Epithelial cell of esophagus (primary cell): ENCODE measurements around the gene ZBTB4.

ENCODE experiments used
- DNase-seq: peaks from one replicate; pipeline ENCODE4 v3.0.0; 2010; ENCODE audit warnings: low read depth
- H3K4me3 ChIP-seq: 2 replicates; pipeline ENCODE4 v1.5.1; 2011; ENCODE audit warnings: mild to moderate bottlenecking, low read length, control low read depth
- CTCF ChIP-seq: IDR thresholded peaks from 2 replicates; pipeline ENCODE4 v1.5.1; 2011; ENCODE audit warnings: low read depth, mild to moderate bottlenecking, low read length, control low read depth, inconsistent platforms; ENCODE audit not compliant: insufficient read depth; ENCODE audit errors: missing control alignments

ZBTB4 gene

GRCh38 chr17:7418472-7419152 is 60.8 kb downstream of the ZBTB4 start:
- H3K4me3 ChIP-seq: no peak overlapping the region
- TF ChIP-seq CTCF: no peak
- no peak for DNase-seq

GRCh38 chr17:7417056-7417655 is 62.3 kb downstream of the ZBTB4 start:
- DNase-seq: no peak
- TF ChIP-seq CTCF: no peak
- H3K4me3 ChIP-seq: no peak overlapping the region

DNA sequence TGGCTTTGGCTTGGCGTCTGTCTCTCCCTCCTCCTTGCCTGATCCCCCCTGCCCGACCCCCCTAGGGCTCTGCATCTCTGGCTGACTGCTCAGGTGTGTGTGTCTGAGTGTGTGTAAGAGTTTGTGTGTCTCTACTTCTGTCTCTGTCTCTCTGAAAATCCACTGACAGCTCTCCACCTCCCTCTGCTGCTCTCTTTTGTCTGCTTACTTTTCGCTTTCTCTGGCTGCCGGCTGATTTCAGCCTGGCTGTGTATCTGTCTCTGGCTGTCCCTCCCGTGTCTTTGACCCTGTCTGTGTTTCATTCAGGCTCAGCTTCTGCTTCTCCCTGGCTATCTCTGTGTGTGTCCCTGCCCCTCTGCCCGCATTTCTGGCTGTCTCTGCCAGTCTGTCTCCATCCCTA is 63.1 kb downstream of the ZBTB4 start:
- peak; percentile 23 for TF ChIP-seq CTCF
- H3K4me3 ChIP-seq: no peak overlapping the region

DNA sequence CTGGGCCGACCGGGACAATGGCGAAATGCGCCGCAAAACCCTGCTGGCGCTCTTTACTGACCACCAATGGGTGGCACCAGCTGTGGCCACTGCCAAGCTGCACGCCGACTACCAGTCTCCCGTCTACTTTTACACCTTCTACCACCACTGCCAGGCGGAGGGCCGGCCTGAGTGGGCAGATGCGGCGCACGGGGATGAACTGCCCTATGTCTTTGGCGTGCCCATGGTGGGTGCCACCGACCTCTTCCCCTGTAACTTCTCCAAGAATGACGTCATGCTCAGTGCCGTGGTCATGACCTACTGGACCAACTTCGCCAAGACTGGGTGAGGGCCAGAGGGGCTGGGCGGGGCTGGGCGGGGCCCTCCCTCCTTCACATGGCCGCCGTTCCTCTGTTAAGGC is 63.6 kb downstream of the ZBTB4 start:
- no peak overlapping the region for H3K4me3 ChIP-seq
- TF ChIP-seq CTCF: no peak
- no peak for DNase-seq

More for the DNA sequence above, 63.1 kb downstream of the ZBTB4 start:
- no peak for DNase-seq

GRCh38 chr17:7414837-7415236 is 64.6 kb downstream of the ZBTB4 start:
- DNase-seq: no peak
- no peak overlapping the region for H3K4me3 ChIP-seq
- no peak for TF ChIP-seq CTCF

DNA sequence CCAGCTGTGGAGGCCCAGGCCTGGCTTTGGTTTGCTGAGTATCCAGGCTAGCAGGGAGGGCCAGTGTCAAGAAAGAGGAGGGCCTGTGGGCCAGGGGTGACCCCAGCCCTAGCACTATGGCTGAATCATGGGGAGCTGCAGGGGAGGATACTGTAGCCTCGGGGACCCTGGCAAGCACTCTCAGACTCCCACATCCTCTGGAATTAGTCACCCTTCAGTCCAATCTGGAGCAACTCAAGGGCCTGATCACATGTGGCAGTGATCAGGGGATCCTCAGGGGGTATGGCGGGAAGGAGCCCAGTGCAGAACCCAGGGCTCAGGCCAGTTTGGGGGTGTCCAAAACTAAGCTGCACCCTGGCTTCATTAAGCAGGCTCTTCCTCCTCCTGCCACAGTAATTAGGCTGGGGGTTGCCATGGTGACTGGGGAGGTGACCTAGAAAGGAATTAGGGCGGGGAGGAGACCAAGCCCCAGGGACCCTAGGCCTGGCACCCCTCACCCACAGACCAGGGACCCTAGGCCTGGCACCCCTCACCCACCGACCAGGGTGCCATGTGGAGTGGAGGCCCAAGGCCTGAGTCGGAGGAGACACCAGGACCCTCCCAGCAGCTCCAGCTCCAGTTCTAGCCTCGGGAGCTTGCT is 66.0 kb downstream of the ZBTB4 start:
- no peak overlapping the region for H3K4me3 ChIP-seq
- peak; percentile 35 for DNase-seq
- no peak for TF ChIP-seq CTCF

- no peak for TF ChIP-seq CTCF
- H3K4me3 ChIP-seq: no peak overlapping the region
- no peak for DNase-seq
Observed at GRCh38 chr17:7411427-7411750, 68.0 kb downstream of the ZBTB4 start.
